Vagina (tissue), 2 donors: ENCODE data around the gene CAPZA2.

Source experiments
- POLR2A ChIP-seq, 2 donors: fragments of 450-650 bp; IDR thresholded peaks; one replicate each; pipeline ENCODE4 v1.6.1; 2017; ENCODE audit warnings: antibody characterized with exemption in 2 of 2, mild to moderate bottlenecking in 2 of 2, moderate library complexity in 2 of 2
- POLR2AphosphoS5 ChIP-seq, 2 donors: sonication (generic); formaldehyde crosslinking; IDR thresholded peaks; one replicate each; pipeline ENCODE4 v1.9.0; 2017; ENCODE audit warnings: antibody characterized with exemption in 2 of 2, mild to moderate bottlenecking in 2 of 2, low read depth in 1 of 2; ENCODE audit not compliant: insufficient read depth in 1 of 2
- TF ChIP-seq, protein P1 (sequence below), 3 experiments: fragments of 450-650 bp in 2 of 3; fragments of 200-600 bp in 1 of 3; sonication (generic) in 1 of 3; IDR thresholded peaks; one replicate each; pipeline ENCODE4 v1.5.1; 2017 to 2019; ENCODE audit warnings: antibody characterized with exemption in 3 of 3, mild to moderate bottlenecking in 2 of 3, moderate library complexity in 2 of 3

DNA sequence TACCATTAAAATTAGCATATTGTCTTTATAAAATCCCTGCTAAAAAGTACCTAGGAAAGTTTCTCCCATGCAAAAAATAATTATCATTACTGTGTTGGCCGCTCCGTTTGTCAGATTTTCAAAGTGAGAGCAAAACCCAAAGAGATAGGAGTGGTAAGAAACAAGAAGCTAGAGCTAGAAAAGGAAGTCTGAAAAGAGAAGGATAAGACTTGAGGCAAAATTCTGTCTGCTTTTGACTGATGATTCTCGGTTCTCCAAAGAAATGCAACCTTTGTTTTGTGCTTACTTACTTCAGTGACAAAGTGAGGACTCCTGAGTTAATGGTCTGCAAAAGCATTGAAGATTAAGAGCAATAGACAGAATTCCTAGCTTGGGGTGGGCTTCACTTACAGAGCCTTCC lies 33.3 kb upstream of the CAPZA2 start:
- TF ChIP-seq, protein P1, sequence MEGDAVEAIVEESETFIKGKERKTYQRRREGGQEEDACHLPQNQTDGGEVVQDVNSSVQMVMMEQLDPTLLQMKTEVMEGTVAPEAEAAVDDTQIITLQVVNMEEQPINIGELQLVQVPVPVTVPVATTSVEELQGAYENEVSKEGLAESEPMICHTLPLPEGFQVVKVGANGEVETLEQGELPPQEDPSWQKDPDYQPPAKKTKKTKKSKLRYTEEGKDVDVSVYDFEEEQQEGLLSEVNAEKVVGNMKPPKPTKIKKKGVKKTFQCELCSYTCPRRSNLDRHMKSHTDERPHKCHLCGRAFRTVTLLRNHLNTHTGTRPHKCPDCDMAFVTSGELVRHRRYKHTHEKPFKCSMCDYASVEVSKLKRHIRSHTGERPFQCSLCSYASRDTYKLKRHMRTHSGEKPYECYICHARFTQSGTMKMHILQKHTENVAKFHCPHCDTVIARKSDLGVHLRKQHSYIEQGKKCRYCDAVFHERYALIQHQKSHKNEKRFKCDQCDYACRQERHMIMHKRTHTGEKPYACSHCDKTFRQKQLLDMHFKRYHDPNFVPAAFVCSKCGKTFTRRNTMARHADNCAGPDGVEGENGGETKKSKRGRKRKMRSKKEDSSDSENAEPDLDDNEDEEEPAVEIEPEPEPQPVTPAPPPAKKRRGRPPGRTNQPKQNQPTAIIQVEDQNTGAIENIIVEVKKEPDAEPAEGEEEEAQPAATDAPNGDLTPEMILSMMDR (IDR thresholded peaks at IDR 0.05), result no peak
- TF ChIP-seq POLR2AphosphoS5 (IDR thresholded peaks at IDR 0.05; ENCODE audit: insufficient read depth in 1 of 2, low read depth in 1 of 2), result no peak
- no peak for TF ChIP-seq POLR2A (IDR thresholded peaks at IDR 0.05)
